ENCODE data around the gene ATP2B3.

- TF ChIP-seq SP2 (IDR thresholded peaks at IDR 0.05; ENCODE audit: extremely low read depth, low read depth, low read length, poor library complexity, severe bottlenecking) (no peak), BRCA1 (IDR thresholded peaks at IDR 0.05) (no peak), BRCA1 (CRISPR knock-in tag; IDR thresholded peaks at IDR 0.05) (no peak), POLR2A (conservative IDR thresholded peaks at IDR 0.05) (no peak), PRMT5 (CRISPR knock-in tag; IDR thresholded peaks at IDR 0.05) (no peak), RCOR1 (IDR thresholded peaks at IDR 0.05; ENCODE audit: borderline replicate concordance in 1 of 2, low read depth in 2 of 2, low read length in 2 of 2) (no peak), GABPB1 (CRISPR knock-in tag; IDR thresholded peaks at IDR 0.05) (no peak), POLR2AphosphoS5 (IDR thresholded peaks at IDR 0.05; ENCODE audit: control insufficient read depth, insufficient read depth, low read depth, low read length) (no peak), CBFA2T2 (conservative IDR thresholded peaks at IDR 0.05) (no peak), HMG20A (CRISPR knock-in tag; conservative IDR thresholded peaks at IDR 0.05) (no peak)
Observed at GRCh38 chrX:153578889-153579288, 61.4 kb downstream of the ATP2B3 start.

All from K562 (cell line).